GM12878 (cell line): ENCODE results near the gene TNFSF8. TPM values are rescaled to one million over a fixed set of nuclear protein-coding genes. Genes with fewer than 3 reads are reported as not detected.

ENCODE experiments used
- ATF7 ChIP-seq: fragments of 450-650 bp; IDR thresholded peaks from 2 replicates; pipeline ENCODE4 v1.6.1; 2016; ENCODE audit warnings: low read depth, mild to moderate bottlenecking
- MEF2A ChIP-seq: IDR thresholded peaks from 2 replicates; pipeline ENCODE4 v1.6.1; 2011; ENCODE audit warnings: low read depth, mild to moderate bottlenecking, low read length, moderate library complexity; ENCODE audit not compliant: insufficient read depth
- TBL1XR1 ChIP-seq: IDR thresholded peaks from 2 replicates; pipeline ENCODE4 v1.6.1; 2012; ENCODE audit warnings: low read depth, low read length, improper control_type of control experiment
- polyA plus RNA-seq, 11 experiments: library from polyadenylated mRNA; depleted of rRNA in 4 of 11; unstranded in 6 of 11; stranded (reverse) in 5 of 11; fragments of >200 nt; fragmentation: Nextera tagmentation in 4 of 11; fragmentation: Illumina TruSeq in 1 of 11; extraction: Ambion mirVana in 4 of 11; extraction: Trizol in 1 of 11; gene quantifications; 1 replicate in 1 of 11; 2 replicates in 10 of 11; pipeline versions ENCODE4 v1.2.1 to v1.2.3, GENCODE V29; 2011 to 2016; ENCODE audit warnings: inconsistent platforms in 2 of 11, missing spikeins in 2 of 11, low read depth in 1 of 11
- total RNA-seq, 4 experiments: library from RNA; depleted of rRNA in 3 of 4; stranded (reverse); fragments of >200 nt in 3 of 4; fragmentation: Illumina TruSeq in 1 of 4; extraction: Trizol in 1 of 4; gene quantifications; 2 replicates each; pipeline versions ENCODE4 v1.2.1 to v1.2.3, GENCODE V29; 2013 to 2021
- TF ChIP-seq, protein P1 (sequence below): IDR thresholded peaks from 2 replicates; pipeline ENCODE4 v1.6.1; 2012; ENCODE audit warnings: improper control_type of control experiment, low read depth, low read length; ENCODE audit not compliant: insufficient replicate concordance
- TF ChIP-seq, protein P2 (sequence below): fragments of 450-650 bp; conservative IDR thresholded peaks from 2 replicates; pipeline ENCODE4 v1.6.1; 2017; ENCODE audit warnings: mild to moderate bottlenecking, moderate library complexity

TNFSF8 gene
- total and polyA plus RNA-seq, 10 of the 15 experiments (the other 5 are each of a cell fraction or from before 2014, with no cell fraction given): 0.10 to 0.29 (median 0.15) TPM; not detected in 7

DNA sequence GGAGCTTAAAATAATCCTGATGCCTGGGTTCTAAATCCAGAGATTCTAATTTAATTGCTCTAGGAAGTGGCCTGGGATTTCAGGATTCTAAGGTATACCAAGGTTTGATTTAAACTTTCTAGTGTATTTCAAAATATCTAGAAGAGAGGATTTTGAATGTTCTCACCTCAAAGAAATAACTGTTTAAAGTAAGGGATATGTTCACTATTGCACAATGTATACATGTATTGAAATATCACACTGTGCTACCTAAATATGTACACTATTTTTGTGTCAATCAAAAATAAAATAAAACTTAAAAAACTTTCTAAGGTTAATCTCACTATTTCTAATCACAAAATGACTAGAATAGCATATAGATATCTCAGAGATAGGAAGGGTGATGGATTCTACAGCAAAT is 34.0 kb downstream of the TNFSF8 start (continued):
- TF ChIP-seq, protein P1, sequence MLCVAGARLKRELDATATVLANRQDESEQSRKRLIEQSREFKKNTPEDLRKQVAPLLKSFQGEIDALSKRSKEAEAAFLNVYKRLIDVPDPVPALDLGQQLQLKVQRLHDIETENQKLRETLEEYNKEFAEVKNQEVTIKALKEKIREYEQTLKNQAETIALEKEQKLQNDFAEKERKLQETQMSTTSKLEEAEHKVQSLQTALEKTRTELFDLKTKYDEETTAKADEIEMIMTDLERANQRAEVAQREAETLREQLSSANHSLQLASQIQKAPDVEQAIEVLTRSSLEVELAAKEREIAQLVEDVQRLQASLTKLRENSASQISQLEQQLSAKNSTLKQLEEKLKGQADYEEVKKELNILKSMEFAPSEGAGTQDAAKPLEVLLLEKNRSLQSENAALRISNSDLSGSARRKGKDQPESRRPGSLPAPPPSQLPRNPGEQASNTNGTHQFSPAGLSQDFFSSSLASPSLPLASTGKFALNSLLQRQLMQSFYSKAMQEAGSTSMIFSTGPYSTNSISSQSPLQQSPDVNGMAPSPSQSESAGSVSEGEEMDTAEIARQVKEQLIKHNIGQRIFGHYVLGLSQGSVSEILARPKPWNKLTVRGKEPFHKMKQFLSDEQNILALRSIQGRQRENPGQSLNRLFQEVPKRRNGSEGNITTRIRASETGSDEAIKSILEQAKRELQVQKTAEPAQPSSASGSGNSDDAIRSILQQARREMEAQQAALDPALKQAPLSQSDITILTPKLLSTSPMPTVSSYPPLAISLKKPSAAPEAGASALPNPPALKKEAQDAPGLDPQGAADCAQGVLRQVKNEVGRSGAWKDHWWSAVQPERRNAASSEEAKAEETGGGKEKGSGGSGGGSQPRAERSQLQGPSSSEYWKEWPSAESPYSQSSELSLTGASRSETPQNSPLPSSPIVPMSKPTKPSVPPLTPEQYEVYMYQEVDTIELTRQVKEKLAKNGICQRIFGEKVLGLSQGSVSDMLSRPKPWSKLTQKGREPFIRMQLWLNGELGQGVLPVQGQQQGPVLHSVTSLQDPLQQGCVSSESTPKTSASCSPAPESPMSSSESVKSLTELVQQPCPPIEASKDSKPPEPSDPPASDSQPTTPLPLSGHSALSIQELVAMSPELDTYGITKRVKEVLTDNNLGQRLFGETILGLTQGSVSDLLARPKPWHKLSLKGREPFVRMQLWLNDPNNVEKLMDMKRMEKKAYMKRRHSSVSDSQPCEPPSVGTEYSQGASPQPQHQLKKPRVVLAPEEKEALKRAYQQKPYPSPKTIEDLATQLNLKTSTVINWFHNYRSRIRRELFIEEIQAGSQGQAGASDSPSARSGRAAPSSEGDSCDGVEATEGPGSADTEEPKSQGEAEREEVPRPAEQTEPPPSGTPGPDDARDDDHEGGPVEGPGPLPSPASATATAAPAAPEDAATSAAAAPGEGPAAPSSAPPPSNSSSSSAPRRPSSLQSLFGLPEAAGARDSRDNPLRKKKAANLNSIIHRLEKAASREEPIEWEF: no peak
- TF ChIP-seq TBL1XR1: no peak
- no peak for TF ChIP-seq ATF7
- TF ChIP-seq MEF2A: no peak
- TF ChIP-seq, protein P2, sequence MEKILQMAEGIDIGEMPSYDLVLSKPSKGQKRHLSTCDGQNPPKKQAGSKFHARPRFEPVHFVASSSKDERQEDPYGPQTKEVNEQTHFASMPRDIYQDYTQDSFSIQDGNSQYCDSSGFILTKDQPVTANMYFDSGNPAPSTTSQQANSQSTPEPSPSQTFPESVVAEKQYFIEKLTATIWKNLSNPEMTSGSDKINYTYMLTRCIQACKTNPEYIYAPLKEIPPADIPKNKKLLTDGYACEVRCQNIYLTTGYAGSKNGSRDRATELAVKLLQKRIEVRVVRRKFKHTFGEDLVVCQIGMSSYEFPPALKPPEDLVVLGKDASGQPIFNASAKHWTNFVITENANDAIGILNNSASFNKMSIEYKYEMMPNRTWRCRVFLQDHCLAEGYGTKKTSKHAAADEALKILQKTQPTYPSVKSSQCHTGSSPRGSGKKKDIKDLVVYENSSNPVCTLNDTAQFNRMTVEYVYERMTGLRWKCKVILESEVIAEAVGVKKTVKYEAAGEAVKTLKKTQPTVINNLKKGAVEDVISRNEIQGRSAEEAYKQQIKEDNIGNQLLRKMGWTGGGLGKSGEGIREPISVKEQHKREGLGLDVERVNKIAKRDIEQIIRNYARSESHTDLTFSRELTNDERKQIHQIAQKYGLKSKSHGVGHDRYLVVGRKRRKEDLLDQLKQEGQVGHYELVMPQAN: no peak
- TF ChIP-seq, all 136 proteins: peak for 0
